ENCODE results near the gene WIZ. TPM values are rescaled to one million over a fixed set of nuclear protein-coding genes. Genes with fewer than 3 reads are reported as not detected.

The WIZ gene, protein sequence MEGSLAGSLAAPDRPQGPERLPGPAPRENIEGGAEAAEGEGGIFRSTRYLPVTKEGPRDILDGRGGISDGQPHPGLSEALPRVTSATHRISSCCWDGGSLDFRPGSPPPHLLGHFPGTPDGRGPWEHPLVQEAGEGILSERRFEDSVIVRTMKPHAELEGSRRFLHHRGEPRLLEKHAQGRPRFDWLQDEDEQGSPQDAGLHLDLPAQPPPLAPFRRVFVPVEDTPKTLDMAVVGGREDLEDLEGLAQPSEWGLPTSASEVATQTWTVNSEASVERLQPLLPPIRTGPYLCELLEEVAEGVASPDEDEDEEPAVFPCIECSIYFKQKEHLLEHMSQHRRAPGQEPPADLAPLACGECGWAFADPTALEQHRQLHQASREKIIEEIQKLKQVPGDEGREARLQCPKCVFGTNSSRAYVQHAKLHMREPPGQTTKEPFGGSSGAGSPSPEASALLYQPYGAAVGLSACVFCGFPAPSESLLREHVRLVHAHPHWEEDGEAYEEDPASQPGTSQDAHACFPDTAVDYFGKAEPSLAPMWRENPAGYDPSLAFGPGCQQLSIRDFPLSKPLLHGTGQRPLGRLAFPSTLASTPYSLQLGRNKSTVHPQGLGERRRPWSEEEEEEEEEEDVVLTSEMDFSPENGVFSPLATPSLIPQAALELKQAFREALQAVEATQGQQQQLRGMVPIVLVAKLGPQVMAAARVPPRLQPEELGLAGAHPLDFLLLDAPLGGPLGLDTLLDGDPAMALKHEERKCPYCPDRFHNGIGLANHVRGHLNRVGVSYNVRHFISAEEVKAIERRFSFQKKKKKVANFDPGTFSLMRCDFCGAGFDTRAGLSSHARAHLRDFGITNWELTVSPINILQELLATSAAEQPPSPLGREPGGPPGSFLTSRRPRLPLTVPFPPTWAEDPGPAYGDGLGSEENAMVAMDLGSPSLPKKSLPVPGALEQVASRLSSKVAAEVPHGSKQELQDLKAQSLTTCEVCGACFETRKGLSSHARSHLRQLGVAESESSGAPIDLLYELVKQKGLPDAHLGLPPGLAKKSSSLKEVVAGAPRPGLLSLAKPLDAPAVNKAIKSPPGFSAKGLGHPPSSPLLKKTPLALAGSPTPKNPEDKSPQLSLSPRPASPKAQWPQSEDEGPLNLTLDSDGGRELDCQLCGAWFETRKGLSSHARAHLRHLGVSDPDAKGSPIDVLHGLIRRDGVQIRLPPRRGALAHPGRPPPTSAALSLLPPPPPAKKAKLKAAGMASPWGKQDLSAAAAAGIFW (N-terminal part only)
- 10 to 100 TPM; 55.9 to 93.3 TPM for total RNA-seq

- no peaks in the 10 kb centered on the region for H3K9me3 ChIP-seq
- intact Hi-C loops (cut with DNase I), result loop anchor here (5.0 to 10.0 kb wide), 2 partner anchors 105 to 183 kb away; no protein-coding TSS in a partner anchor
- DNase-seq (ENCODE audit: low spot score), result peak; percentile 61
- peaks cover 6% of the 10 kb centered on the region for H3K4me1 ChIP-seq (replicated peaks)
- no peaks in the 10 kb centered on the region for H3K36me3 ChIP-seq
- peak within 1 kb of the TSS; percentile 62 to 73 for H3K27ac ChIP-seq
- H3K4me3 ChIP-seq, result peak within 1 kb of the TSS; percentile 59 to 65
- no peak for TF ChIP-seq CTCF (IDR thresholded peaks at IDR 0.05)
- no peak for TF ChIP-seq POLR2A (IDR thresholded peaks at IDR 0.05)
- no peak for TF ChIP-seq POLR2AphosphoS5 (IDR thresholded peaks at IDR 0.05)
- 7% methylated on average over 13 of the region's 77 CpGs for WGBS
- H3K27me3 ChIP-seq (replicated peaks; ENCODE audit: insufficient read depth), result no peaks in the 10 kb centered on the region
Measured at GRCh38 chr19:15449620-15450527, at the start of gene WIZ. Gene WIZ (minus strand): TSS chr19:15449956. CDS start chr19:15448307, 1,649 bp downstream.

DNA sequence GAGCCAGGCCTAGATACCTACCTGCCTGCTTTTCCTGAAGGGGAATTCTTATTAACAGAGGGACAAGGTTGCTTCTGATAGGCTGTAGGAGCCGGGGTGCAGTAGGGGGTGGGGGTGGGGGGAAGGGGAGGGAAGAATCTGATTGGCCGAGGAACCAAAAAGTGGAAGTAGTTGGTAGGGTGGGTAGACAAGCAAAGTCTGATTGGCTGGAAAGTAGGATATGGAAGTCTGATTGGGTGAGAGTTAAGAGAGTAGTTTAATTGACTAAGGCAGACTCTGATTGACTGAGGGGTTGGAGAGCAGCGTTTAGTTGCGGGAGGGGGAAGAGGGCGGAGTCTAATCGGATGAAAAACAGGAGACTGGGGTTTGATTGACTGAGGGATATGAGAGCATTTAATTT is 49.2 kb upstream of the WIZ start:
- H3K27me3 ChIP-seq (replicated peaks; ENCODE audit: insufficient read depth), result no peaks in the 10 kb centered on the region
- H3K4me3 ChIP-seq, result no peak overlapping the region
- WGBS, result 56% methylated on average over 6 of the region's 6 CpGs
- peak overlapping the region in 1 of 2 donors; percentile 30 for H3K27ac ChIP-seq
- H3K9me3 ChIP-seq, result no peaks in the 10 kb centered on the region
- H3K36me3 ChIP-seq, result no peaks in the 10 kb centered on the region
- DNase-seq (ENCODE audit: low spot score), result no peak
- intact Hi-C loops (cut with DNase I), result no loop called here
- H3K4me1 ChIP-seq (replicated peaks), result no peaks in the 10 kb centered on the region
- no peak for TF ChIP-seq POLR2A (IDR thresholded peaks at IDR 0.05)
- no peak for TF ChIP-seq POLR2AphosphoS5 (IDR thresholded peaks at IDR 0.05)
- no peak for TF ChIP-seq CTCF (IDR thresholded peaks at IDR 0.05)

DNA sequence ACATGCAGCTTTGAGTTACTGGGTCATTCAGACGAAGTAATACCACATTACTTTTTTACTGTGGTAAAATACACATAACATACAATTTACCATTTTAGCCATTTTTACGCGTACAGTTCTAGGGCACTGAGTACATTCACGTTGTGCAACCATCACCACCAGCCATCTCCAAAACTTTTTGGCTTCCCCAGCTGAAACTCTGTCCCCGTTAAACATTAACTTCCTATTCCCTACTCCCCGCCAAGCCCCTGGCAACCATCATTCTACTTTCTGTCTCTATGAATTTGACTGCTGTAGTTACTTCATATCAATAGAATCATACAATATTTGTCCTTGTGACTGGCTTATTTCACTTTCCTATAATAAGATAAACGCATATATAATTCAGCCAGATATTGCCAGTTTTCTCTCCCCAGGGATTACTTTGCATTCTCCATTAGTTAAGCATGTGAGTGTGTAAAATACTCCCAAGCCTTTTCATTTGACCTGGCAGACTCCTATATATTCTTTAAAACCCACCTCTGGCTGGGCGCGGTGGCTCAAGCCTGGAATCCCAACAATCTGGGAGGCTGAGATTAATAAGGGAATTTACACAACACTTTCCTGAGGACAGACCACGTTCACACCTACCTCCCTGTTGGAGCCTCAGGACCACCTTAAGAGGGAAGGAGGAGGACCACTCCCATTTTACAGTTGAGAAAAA is 48.6 kb upstream of the WIZ start:
- peak; percentile 34 for DNase-seq (ENCODE audit: low spot score)
- Histone ChIP-seq H3K36me3 (no peaks in the 10 kb centered on the region), H3K4me3 (no peak overlapping the region), H3K4me1 (replicated peaks) (no peaks in the 10 kb centered on the region), H3K9me3 (no peaks in the 10 kb centered on the region), H3K27ac (peak overlapping the region; percentile 12 to 30), H3K27me3 (replicated peaks; ENCODE audit: insufficient read depth) (no peaks in the 10 kb centered on the region)
- WGBS, result 56% methylated on average over 10 of the region's 10 CpGs
- intact Hi-C loops (cut with DNase I), result no loop called here
- no peak for TF ChIP-seq POLR2A (IDR thresholded peaks at IDR 0.05)
- TF ChIP-seq POLR2AphosphoS5 (IDR thresholded peaks at IDR 0.05), result peak; percentile 51

- H3K27me3 ChIP-seq (replicated peaks; ENCODE audit: insufficient read depth), result no peaks in the 10 kb centered on the region
- H3K27ac ChIP-seq, result peak overlapping the region; percentile 49 to 81
- H3K4me1 ChIP-seq (replicated peaks), result no peaks in the 10 kb centered on the region
- intact Hi-C loops (cut with DNase I), result no loop called here
- TF ChIP-seq POLR2AphosphoS5 (IDR thresholded peaks at IDR 0.05) (peak; percentile 96), CTCF (IDR thresholded peaks at IDR 0.05) (no peak), POLR2A (IDR thresholded peaks at IDR 0.05) (no peak)
- no peaks in the 10 kb centered on the region for H3K36me3 ChIP-seq
- no peaks in the 10 kb centered on the region for H3K9me3 ChIP-seq
- no peak overlapping the region for H3K4me3 ChIP-seq
- 32% methylated on average over 1 of the region's 1 CpG for WGBS
- peak; percentile 74 for DNase-seq (ENCODE audit: low spot score)
Measured at GRCh38 chr19:15495151-15495550, 45.4 kb upstream of the WIZ start.

Data from prostate gland (tissue), 2 donors.